MCF 10A (cell line): ENCODE results near the gene BCL2. TPM values are rescaled to one million over a fixed set of nuclear protein-coding genes. Genes with fewer than 3 reads are reported as not detected.

Experiments used
- BruUV-seq: library from RNA; stranded (reverse); fragments of 400-500 nt; replicated peaks from 2 replicates; lab custom pipeline; 2021; lab: Mats Ljungman, UMichigan
- CTCF ChIA-PET: fragments of 300-600 bp; sonication (Branson Sonifier 250); formaldehyde crosslinking; extraction: SDS; loops from one replicate; lab custom pipeline; 2021; ENCODE audit warnings: antibody characterized with exemption, inconsistent platforms; lab: Yijun Ruan, JAX
- POLR2A ChIA-PET: fragments of 300-600, 350-650 bp; sonication (Branson Sonifier 250); formaldehyde crosslinking; extraction: SDS; loops from one replicate; lab custom pipeline; 2020; ENCODE audit warnings: antibody characterized with exemption, inconsistent platforms; lab: Yijun Ruan, JAX
- DNase-seq: peaks from one replicate; pipeline ENCODE4 v3.0.0-alpha.2; 2018; ENCODE audit not compliant: unreplicated experiment
- H3K27ac Mint-ChIP-seq: one replicate; pipeline ENCODE4 v1.8.0; 2022; ENCODE audit warnings: mild to moderate bottlenecking, low read depth, mixed read lengths; ENCODE audit not compliant: unreplicated experiment
- H3K27me3 Mint-ChIP-seq: one replicate; pipeline ENCODE4 v1.8.0; 2022; ENCODE audit warnings: mixed read lengths; ENCODE audit not compliant: insufficient read depth, unreplicated experiment
- H3K36me3 Mint-ChIP-seq: one replicate; pipeline ENCODE4 v1.8.0; 2022; ENCODE audit warnings: mild to moderate bottlenecking, moderate library complexity, mixed read lengths; ENCODE audit not compliant: insufficient read depth, unreplicated experiment
- H3K4me1 Mint-ChIP-seq: one replicate; pipeline ENCODE4 v1.8.0; 2022; ENCODE audit warnings: mixed read lengths; ENCODE audit not compliant: insufficient read depth, unreplicated experiment
- H3K4me3 Mint-ChIP-seq: one replicate; pipeline ENCODE4 v1.8.0; 2022; ENCODE audit warnings: mild to moderate bottlenecking, moderate library complexity, mixed read lengths; ENCODE audit not compliant: unreplicated experiment
- H3K9me3 Mint-ChIP-seq: one replicate; pipeline ENCODE4 v1.8.0; 2022; ENCODE audit warnings: mixed read lengths; ENCODE audit not compliant: unreplicated experiment
- intact Hi-C: fragments of 100-400 bp; cut with micrococcal nuclease; formaldehyde crosslinking; loops from 2 replicates; pipeline ENCODE4 v1.14.1; 2022
- total RNA-seq: library from RNA; stranded (reverse); gene quantifications from 2 replicates; pipeline ENCODE4 v1.2.3, GENCODE V29; 2022
- TF ChIP-seq, protein P1 (sequence below): fragments of 200-600 bp; IDR thresholded peaks from one replicate; pipeline ENCODE4 v1.8.0; 2022; ENCODE audit warnings: antibody characterized with exemption, mild to moderate bottlenecking; ENCODE audit not compliant: unreplicated experiment

The BCL2 gene
- total RNA-seq, 1 experiment from 2014 or later = 3.0 TPM

DNA sequence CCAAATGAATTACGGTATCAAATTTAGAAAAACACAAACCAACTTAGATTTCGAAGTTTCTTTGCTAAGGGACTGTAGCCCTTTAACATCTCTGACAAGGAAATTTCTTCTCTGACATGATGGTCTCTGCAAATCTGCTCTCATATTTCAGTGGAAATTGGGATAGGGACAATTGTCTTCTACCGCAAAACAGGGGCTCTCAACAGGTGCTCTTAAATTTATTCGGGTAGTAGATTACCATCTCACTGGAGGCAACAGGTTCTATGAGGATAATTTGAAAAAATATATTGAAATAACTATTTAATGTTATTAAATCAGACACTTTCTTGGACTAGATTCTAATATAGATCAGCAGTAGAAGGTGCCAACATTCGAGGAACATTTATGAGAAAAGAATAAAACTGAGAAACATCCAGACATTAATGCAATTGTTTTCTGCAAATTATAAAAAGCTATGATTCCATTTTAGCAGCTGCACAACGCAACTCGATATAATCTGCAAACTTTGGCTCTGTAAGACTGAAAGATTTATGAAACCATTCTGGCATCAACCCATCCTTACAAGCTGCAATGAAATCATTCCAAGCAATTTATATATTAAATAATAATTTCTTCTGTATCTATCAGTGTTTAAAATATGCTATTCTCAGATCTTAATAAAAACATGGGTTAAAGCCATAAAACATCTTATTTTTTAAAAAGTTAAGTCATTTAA is 10.0 kb upstream of the BCL2 start:
- BruUV-seq = no TSS peak
- TF ChIP-seq, protein P1, sequence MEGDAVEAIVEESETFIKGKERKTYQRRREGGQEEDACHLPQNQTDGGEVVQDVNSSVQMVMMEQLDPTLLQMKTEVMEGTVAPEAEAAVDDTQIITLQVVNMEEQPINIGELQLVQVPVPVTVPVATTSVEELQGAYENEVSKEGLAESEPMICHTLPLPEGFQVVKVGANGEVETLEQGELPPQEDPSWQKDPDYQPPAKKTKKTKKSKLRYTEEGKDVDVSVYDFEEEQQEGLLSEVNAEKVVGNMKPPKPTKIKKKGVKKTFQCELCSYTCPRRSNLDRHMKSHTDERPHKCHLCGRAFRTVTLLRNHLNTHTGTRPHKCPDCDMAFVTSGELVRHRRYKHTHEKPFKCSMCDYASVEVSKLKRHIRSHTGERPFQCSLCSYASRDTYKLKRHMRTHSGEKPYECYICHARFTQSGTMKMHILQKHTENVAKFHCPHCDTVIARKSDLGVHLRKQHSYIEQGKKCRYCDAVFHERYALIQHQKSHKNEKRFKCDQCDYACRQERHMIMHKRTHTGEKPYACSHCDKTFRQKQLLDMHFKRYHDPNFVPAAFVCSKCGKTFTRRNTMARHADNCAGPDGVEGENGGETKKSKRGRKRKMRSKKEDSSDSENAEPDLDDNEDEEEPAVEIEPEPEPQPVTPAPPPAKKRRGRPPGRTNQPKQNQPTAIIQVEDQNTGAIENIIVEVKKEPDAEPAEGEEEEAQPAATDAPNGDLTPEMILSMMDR = no peak
- ChIA-PET CTCF (interaction anchor here (1.3 kb wide), 1 partner anchor 10 kb away, joined by 5 read pairs; no protein-coding TSS in a partner anchor), POLR2A (no interaction called here)
- Mint-ChIP-seq H3K27ac (no peak overlapping the region), H3K9me3 (no peaks in the 10 kb centered on the region), H3K4me3 (no peak overlapping the region), H3K27me3 (no peaks in the 10 kb centered on the region), H3K36me3 (peaks cover 55% of the 10 kb centered on the region), H3K4me1 (no peaks in the 10 kb centered on the region)
- intact Hi-C loops = no loop called here
- DNase-seq = no peak

DNA sequence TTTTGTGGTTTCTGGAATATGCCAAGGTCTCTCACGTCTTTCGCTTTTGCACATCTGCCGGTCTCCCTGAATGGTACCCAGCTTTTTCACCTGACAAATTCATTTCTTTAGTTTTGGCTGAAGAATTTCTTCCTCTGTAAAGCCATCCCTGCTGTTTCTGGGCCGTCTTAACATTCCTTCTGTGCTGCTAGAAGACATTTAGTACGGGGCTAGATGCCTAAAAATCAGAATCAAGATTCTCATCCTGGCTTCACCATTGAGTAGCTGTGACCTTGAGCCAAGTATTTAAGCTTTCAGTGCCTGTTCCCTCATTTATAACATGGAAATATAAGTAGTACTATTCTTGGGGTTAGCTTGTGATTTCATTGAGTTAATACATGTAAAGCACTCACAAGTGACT is 6.4 kb upstream of the BCL2 start:
- POLR2A ChIA-PET = interaction anchor here (0.7 to 5.4 kb wide), 3 partner anchors 10 to 309 kb away, joined by 3 to 17 read pairs (median 3); no protein-coding TSS in a partner anchor

DNA sequence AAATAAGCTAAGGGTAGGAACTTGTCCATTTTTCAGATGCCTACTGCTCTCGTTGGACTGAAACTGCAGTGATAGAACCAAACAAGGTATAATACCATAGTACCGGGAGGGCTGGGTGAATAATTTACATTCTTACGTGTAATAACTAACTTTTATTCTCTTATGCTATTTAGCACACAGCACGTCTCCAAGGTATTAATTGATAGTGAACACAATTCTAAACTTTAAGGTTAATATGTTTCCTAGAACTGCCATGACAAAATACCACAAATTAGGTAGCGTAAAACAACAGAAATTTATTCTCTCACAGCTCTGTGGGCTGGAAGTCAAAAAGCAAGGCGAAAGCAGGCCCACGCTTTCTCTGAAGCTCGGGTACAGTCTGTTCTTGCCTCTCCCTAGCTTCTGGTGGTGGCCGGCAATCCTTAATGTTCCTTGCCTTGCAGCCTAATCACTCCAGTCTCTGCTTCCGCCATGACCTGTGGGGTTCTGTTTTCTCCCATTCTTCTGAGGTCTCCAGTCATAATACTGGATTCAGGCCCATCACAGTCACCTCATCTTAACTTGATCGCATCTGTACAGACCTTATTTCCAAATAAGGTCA is 5.6 kb upstream of the BCL2 start:
- BruUV-seq = no TSS peak
- intact Hi-C loops = no loop called here

More for the DNA sequence above, 6.4 kb upstream of the BCL2 start:
- DNase-seq = no peak
- H3K36me3 Mint-ChIP-seq = peaks cover 20% of the 10 kb centered on the region
- intact Hi-C loops = no loop called here
- no peaks in the 10 kb centered on the region for H3K27me3 Mint-ChIP-seq
- H3K27ac Mint-ChIP-seq = no peak overlapping the region
- TF ChIP-seq, protein P1 = no peak
- no peak overlapping the region for H3K4me3 Mint-ChIP-seq
- CTCF ChIA-PET = interaction anchor here (0.6 to 6.5 kb wide), 10 partner anchors 9 to 1002 kb away, joined by 3 to 100 read pairs (median 3); no protein-coding TSS in a partner anchor
- no TSS peak for BruUV-seq
- H3K4me1 Mint-ChIP-seq = peaks cover 8% of the 10 kb centered on the region
- no peaks in the 10 kb centered on the region for H3K9me3 Mint-ChIP-seq

More for the DNA sequence above, 5.6 kb upstream of the BCL2 start:
- H3K27ac Mint-ChIP-seq = no peak overlapping the region
- H3K9me3 Mint-ChIP-seq = no peaks in the 10 kb centered on the region
- TF ChIP-seq, protein P1 = no peak
- CTCF ChIA-PET = interaction anchor here (0.9 to 6.5 kb wide), 9 partner anchors 8 to 310 kb away, joined by 3 to 100 read pairs (median 5); no protein-coding TSS in a partner anchor
- peaks cover 17% of the 10 kb centered on the region for H3K36me3 Mint-ChIP-seq
- H3K4me1 Mint-ChIP-seq = peaks cover 8% of the 10 kb centered on the region
- no peaks in the 10 kb centered on the region for H3K27me3 Mint-ChIP-seq
- DNase-seq = no peak
- POLR2A ChIA-PET = interaction anchor here (0.6 to 5.4 kb wide), 7 partner anchors 11 to 980 kb away, joined by 3 to 17 read pairs (median 4); partner anchors contain the start of gene VPS4B
- no peak overlapping the region for H3K4me3 Mint-ChIP-seq
